Nephron (organoid): Measurements from ENCODE around the gene PDE4B.

ENCODE experiments used
- H3K27ac Mint-ChIP-seq, 3 experiments: 2 replicates each; pipeline ENCODE4 v1.8.0; 2020; ENCODE audit warnings: mixed read lengths in 3 of 3, mild to moderate bottlenecking in 2 of 3, moderate library complexity in 1 of 3
- H3K27me3 Mint-ChIP-seq: 2 replicates; pipeline ENCODE4 v1.8.0; 2021; ENCODE audit warnings: low read depth, mild to moderate bottlenecking, moderate library complexity, mixed read lengths
- H3K36me3 Mint-ChIP-seq: 2 replicates; pipeline ENCODE4 v1.8.0; 2020; ENCODE audit warnings: low read depth, mixed read lengths
- H3K4me1 Mint-ChIP-seq: 2 replicates; pipeline ENCODE4 v1.8.0; 2020; ENCODE audit warnings: mixed read lengths
- H3K4me3 Mint-ChIP-seq, 3 experiments: 2 replicates each; pipeline ENCODE4 v1.8.0; 2020; ENCODE audit warnings: mild to moderate bottlenecking in 3 of 3, mixed read lengths in 3 of 3, moderate library complexity in 2 of 3
- H3K9me3 Mint-ChIP-seq: 2 replicates; pipeline ENCODE4 v1.8.0; 2020; ENCODE audit warnings: mixed read lengths
- CTCF ChIP-seq, 3 experiments: fragments of 200-600 bp; sonication (generic); IDR thresholded peaks; one replicate each; pipeline ENCODE4 v1.5.0; 2021; ENCODE audit warnings: antibody characterized with exemption in 3 of 3; ENCODE audit not compliant: unreplicated experiment in 3 of 3

The PDE4B gene

GRCh38 chr1:65904681-65905083 is 112.0 kb downstream of the PDE4B start:
- no peak overlapping the region for H3K4me3 Mint-ChIP-seq
- H3K27ac Mint-ChIP-seq: peak overlapping the region in 1 of 3 experiments; percentile 22
- TF ChIP-seq CTCF (IDR thresholded peaks at IDR 0.05; ENCODE audit: unreplicated experiment in 3 of 3): no peak
- no peaks in the 10 kb centered on the region for H3K27me3 Mint-ChIP-seq
- no peaks in the 10 kb centered on the region for H3K4me1 Mint-ChIP-seq
- no peaks in the 10 kb centered on the region for H3K36me3 Mint-ChIP-seq
- peaks cover 6% of the 10 kb centered on the region for H3K9me3 Mint-ChIP-seq

- no peak overlapping the region for H3K27ac Mint-ChIP-seq
- no peaks in the 10 kb centered on the region for H3K9me3 Mint-ChIP-seq
- no peaks in the 10 kb centered on the region for H3K27me3 Mint-ChIP-seq
- TF ChIP-seq CTCF (IDR thresholded peaks at IDR 0.05; ENCODE audit: unreplicated experiment in 3 of 3): no peak
- no peaks in the 10 kb centered on the region for H3K4me1 Mint-ChIP-seq
- H3K36me3 Mint-ChIP-seq: no peaks in the 10 kb centered on the region
- no peak overlapping the region for H3K4me3 Mint-ChIP-seq
These were observed 117.7 kb downstream of the PDE4B start for GRCh38 chr1:65910432-65910831.

GRCh38 chr1:65911679-65912078 is 119.0 kb downstream of the PDE4B start:
- Mint-ChIP-seq H3K4me3 (no peak overlapping the region), H3K27me3 (no peaks in the 10 kb centered on the region), H3K4me1 (no peaks in the 10 kb centered on the region), H3K36me3 (no peaks in the 10 kb centered on the region), H3K9me3 (no peaks in the 10 kb centered on the region), H3K27ac (peak overlapping the region in 1 of 3 experiments; percentile 23)
- TF ChIP-seq CTCF (IDR thresholded peaks at IDR 0.05; ENCODE audit: unreplicated experiment in 3 of 3): no peak

GRCh38 chr1:65918564-65918963 is 125.9 kb downstream of the PDE4B start:
- Mint-ChIP-seq H3K27ac (no peak overlapping the region), H3K4me3 (no peak overlapping the region), H3K27me3 (no peaks in the 10 kb centered on the region)

GRCh38 chr1:65921446-65921845 is 128.8 kb downstream of the PDE4B start:
- Mint-ChIP-seq H3K27me3 (no peaks in the 10 kb centered on the region), H3K4me3 (no peak overlapping the region), H3K4me1 (no peaks in the 10 kb centered on the region), H3K9me3 (peaks cover 1% of the 10 kb centered on the region), H3K27ac (no peak overlapping the region), H3K36me3 (no peaks in the 10 kb centered on the region)
- TF ChIP-seq CTCF (IDR thresholded peaks at IDR 0.05; ENCODE audit: unreplicated experiment in 3 of 3): no peak

More at GRCh38 chr1:65918564-65918963, 125.9 kb downstream of the PDE4B start:
- H3K4me1 Mint-ChIP-seq: no peaks in the 10 kb centered on the region
- no peaks in the 10 kb centered on the region for H3K9me3 Mint-ChIP-seq
- no peak for TF ChIP-seq CTCF (IDR thresholded peaks at IDR 0.05; ENCODE audit: unreplicated experiment in 3 of 3)
- H3K36me3 Mint-ChIP-seq: no peaks in the 10 kb centered on the region

- H3K4me1 Mint-ChIP-seq: no peaks in the 10 kb centered on the region
- H3K36me3 Mint-ChIP-seq: no peaks in the 10 kb centered on the region
- H3K4me3 Mint-ChIP-seq: no peak overlapping the region
- H3K27ac Mint-ChIP-seq: no peak overlapping the region
- H3K27me3 Mint-ChIP-seq: no peaks in the 10 kb centered on the region
- peaks cover 14% of the 10 kb centered on the region for H3K9me3 Mint-ChIP-seq
- TF ChIP-seq CTCF (IDR thresholded peaks at IDR 0.05; ENCODE audit: unreplicated experiment in 3 of 3): no peak
These were observed 131.8 kb downstream of the PDE4B start for GRCh38 chr1:65924471-65924870.
